ENCODE data around the gene TBC1D22A. TPM values are rescaled to one million over a fixed set of nuclear protein-coding genes. Genes with fewer than 3 reads are reported as not detected.

TBC1D22A gene
- polyA plus RNA-seq, 1 donor from 2014 or later, result 9.3 TPM

DNA sequence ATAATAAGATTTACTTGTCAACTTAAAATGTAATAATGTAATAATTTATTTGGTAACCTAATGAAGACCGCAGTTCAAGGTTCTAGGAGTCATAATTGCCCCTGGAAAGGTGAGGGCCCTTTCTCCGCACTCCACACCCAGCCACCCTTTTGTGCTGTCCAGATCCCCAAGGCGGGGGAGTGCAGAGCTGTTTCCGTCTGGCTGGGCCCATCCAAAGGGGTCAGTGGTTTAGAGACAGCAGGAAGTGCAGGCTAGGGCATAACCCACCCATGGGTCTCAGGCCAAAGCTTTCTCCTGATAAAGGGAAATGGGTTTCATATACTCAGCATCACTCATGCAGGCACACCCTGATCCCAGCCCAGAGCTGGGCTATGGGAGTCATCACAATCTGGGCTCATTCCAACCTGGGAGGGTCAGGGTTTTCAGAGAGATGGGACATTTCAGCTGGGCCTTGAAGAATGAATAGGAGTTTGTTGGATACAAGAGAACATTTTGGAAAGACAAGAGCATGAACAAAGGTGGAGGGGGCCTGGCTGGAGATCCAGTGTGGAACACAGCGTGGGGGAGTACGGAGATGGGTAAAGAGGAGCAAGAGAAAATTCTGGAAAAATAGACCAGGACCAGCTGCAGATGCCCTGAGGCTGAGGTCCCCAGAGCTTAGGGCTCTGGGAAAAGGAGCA lies 432.2 kb downstream of the TBC1D22A start:
- no peaks in the 10 kb centered on the region for H3F3A ChIP-seq (ENCODE audit: insufficient read depth, low read length, poor library complexity, severe bottlenecking)
- no peak overlapping the region for H3K4me3 ChIP-seq (ENCODE audit: low read length)
- no peaks in the 10 kb centered on the region for H3K27me3 ChIP-seq (ENCODE audit: insufficient read depth, low read depth, low read length)
- TF ChIP-seq SMC3 (conservative IDR thresholded peaks at IDR 0.05; ENCODE audit: poor library complexity), result no peak
- no peak for TF ChIP-seq MXI1 (conservative IDR thresholded peaks at IDR 0.05; ENCODE audit: poor library complexity, severe bottlenecking)
- TF ChIP-seq, protein P1, sequence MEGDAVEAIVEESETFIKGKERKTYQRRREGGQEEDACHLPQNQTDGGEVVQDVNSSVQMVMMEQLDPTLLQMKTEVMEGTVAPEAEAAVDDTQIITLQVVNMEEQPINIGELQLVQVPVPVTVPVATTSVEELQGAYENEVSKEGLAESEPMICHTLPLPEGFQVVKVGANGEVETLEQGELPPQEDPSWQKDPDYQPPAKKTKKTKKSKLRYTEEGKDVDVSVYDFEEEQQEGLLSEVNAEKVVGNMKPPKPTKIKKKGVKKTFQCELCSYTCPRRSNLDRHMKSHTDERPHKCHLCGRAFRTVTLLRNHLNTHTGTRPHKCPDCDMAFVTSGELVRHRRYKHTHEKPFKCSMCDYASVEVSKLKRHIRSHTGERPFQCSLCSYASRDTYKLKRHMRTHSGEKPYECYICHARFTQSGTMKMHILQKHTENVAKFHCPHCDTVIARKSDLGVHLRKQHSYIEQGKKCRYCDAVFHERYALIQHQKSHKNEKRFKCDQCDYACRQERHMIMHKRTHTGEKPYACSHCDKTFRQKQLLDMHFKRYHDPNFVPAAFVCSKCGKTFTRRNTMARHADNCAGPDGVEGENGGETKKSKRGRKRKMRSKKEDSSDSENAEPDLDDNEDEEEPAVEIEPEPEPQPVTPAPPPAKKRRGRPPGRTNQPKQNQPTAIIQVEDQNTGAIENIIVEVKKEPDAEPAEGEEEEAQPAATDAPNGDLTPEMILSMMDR (IDR thresholded peaks at IDR 0.05; ENCODE audit: poor library complexity, severe bottlenecking), result no peak
- TF ChIP-seq, protein P2, sequence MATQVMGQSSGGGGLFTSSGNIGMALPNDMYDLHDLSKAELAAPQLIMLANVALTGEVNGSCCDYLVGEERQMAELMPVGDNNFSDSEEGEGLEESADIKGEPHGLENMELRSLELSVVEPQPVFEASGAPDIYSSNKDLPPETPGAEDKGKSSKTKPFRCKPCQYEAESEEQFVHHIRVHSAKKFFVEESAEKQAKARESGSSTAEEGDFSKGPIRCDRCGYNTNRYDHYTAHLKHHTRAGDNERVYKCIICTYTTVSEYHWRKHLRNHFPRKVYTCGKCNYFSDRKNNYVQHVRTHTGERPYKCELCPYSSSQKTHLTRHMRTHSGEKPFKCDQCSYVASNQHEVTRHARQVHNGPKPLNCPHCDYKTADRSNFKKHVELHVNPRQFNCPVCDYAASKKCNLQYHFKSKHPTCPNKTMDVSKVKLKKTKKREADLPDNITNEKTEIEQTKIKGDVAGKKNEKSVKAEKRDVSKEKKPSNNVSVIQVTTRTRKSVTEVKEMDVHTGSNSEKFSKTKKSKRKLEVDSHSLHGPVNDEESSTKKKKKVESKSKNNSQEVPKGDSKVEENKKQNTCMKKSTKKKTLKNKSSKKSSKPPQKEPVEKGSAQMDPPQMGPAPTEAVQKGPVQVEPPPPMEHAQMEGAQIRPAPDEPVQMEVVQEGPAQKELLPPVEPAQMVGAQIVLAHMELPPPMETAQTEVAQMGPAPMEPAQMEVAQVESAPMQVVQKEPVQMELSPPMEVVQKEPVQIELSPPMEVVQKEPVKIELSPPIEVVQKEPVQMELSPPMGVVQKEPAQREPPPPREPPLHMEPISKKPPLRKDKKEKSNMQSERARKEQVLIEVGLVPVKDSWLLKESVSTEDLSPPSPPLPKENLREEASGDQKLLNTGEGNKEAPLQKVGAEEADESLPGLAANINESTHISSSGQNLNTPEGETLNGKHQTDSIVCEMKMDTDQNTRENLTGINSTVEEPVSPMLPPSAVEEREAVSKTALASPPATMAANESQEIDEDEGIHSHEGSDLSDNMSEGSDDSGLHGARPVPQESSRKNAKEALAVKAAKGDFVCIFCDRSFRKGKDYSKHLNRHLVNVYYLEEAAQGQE (IDR thresholded peaks at IDR 0.05; ENCODE audit: borderline replicate concordance), result no peak
- no peak for TF ChIP-seq EZH2 (IDR thresholded peaks at IDR 0.05; ENCODE audit: borderline replicate concordance, insufficient read depth, low read length, poor library complexity, severe bottlenecking)
- TF ChIP-seq TAF1 (IDR thresholded peaks at IDR 0.05; ENCODE audit: low read depth), result no peak
- no peak for TF ChIP-seq RAD21 (conservative IDR thresholded peaks at IDR 0.05)
- TF ChIP-seq EP300 (conservative IDR thresholded peaks at IDR 0.05; ENCODE audit: poor library complexity, severe bottlenecking), result no peak
- TF ChIP-seq POLR2AphosphoS5 (IDR thresholded peaks at IDR 0.05), result no peak
- no peak overlapping the region for H3K27ac ChIP-seq (ENCODE audit: low read length)
- H3K9me2 ChIP-seq (ENCODE audit: insufficient read depth, low read length), result no peaks in the 10 kb centered on the region
- no peaks in the 10 kb centered on the region for H3K79me2 ChIP-seq (replicated peaks; ENCODE audit: insufficient read depth, low read length)
- H3K9me3 ChIP-seq (ENCODE audit: low read length), result no peaks in the 10 kb centered on the region
- H3K9ac ChIP-seq (ENCODE audit: low read length), result no peak overlapping the region
- no peak overlapping the region for H2AFZ ChIP-seq (ENCODE audit: low read depth, low read length)
- H4K20me1 ChIP-seq (ENCODE audit: insufficient read depth), result no peaks in the 10 kb centered on the region
- no peaks in the 10 kb centered on the region for H3K36me3 ChIP-seq (ENCODE audit: insufficient read depth, low read length)
- no peak overlapping the region for H3K4me2 ChIP-seq (ENCODE audit: low read length)

DNA sequence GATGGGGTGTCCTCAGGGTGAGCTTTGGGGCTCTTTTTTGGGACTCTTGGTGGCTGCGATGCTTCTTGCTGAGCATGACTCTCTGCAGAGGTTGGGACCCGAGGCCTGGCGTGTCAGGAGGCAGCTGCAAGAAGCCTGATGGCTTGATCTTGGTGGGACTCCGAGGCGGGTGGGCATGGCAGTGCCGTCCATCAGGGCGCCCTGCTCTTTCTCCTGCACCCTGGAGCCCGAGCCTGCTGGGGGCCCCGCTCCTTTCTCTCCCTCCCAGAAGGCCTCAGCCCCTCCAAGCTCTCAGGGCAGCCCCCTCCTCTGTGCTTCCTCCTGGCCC lies 432.7 kb downstream of the TBC1D22A start:
- H3K4me3 ChIP-seq (ENCODE audit: low read length), result no peak overlapping the region
- TF ChIP-seq, protein P2 (IDR thresholded peaks at IDR 0.05; ENCODE audit: borderline replicate concordance), result no peak
- no peak for TF ChIP-seq RAD21 (conservative IDR thresholded peaks at IDR 0.05)
- no peak overlapping the region for H3K27ac ChIP-seq (ENCODE audit: low read length)
- H3K4me2 ChIP-seq (ENCODE audit: low read length), result no peak overlapping the region
- H4K20me1 ChIP-seq (ENCODE audit: insufficient read depth), result no peaks in the 10 kb centered on the region
- H3K27me3 ChIP-seq (ENCODE audit: insufficient read depth, low read depth, low read length), result no peaks in the 10 kb centered on the region
- H3K79me2 ChIP-seq (replicated peaks; ENCODE audit: insufficient read depth, low read length), result no peaks in the 10 kb centered on the region
- no peaks in the 10 kb centered on the region for H3K36me3 ChIP-seq (ENCODE audit: insufficient read depth, low read length)
- no peaks in the 10 kb centered on the region for H3K9me2 ChIP-seq (ENCODE audit: insufficient read depth, low read length)
- H3F3A ChIP-seq (ENCODE audit: insufficient read depth, low read length, poor library complexity, severe bottlenecking), result no peaks in the 10 kb centered on the region
- H3K9ac ChIP-seq (ENCODE audit: low read length), result no peak overlapping the region
- H2AFZ ChIP-seq (ENCODE audit: low read depth, low read length), result no peak overlapping the region
- no peaks in the 10 kb centered on the region for H3K9me3 ChIP-seq (ENCODE audit: low read length)
